GM12865 (cell line): Measurements from ENCODE around the gene RANBP10.

Source experiments
- DNase-seq: peaks from one replicate; pipeline ENCODE4 v3.0.0; 2010; ENCODE audit warnings: low read depth
- H3K4me3 ChIP-seq: 2 replicates; pipeline ENCODE4 v1.5.1; 2011; ENCODE audit warnings: mild to moderate bottlenecking, low read depth, low read length, control low read depth
- TF ChIP-seq, protein P1 (sequence below): IDR thresholded peaks from 2 replicates; pipeline ENCODE4 v1.5.1; 2011; ENCODE audit warnings: low read length, control low read depth, low read depth, inconsistent platforms; ENCODE audit not compliant: insufficient read depth; ENCODE audit errors: missing control alignments

RANBP10 gene

GRCh38 chr16:67678354-67679023 lies 127.9 kb downstream of the RANBP10 start:
- TF ChIP-seq, protein P1, sequence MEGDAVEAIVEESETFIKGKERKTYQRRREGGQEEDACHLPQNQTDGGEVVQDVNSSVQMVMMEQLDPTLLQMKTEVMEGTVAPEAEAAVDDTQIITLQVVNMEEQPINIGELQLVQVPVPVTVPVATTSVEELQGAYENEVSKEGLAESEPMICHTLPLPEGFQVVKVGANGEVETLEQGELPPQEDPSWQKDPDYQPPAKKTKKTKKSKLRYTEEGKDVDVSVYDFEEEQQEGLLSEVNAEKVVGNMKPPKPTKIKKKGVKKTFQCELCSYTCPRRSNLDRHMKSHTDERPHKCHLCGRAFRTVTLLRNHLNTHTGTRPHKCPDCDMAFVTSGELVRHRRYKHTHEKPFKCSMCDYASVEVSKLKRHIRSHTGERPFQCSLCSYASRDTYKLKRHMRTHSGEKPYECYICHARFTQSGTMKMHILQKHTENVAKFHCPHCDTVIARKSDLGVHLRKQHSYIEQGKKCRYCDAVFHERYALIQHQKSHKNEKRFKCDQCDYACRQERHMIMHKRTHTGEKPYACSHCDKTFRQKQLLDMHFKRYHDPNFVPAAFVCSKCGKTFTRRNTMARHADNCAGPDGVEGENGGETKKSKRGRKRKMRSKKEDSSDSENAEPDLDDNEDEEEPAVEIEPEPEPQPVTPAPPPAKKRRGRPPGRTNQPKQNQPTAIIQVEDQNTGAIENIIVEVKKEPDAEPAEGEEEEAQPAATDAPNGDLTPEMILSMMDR, result no peak
- H3K4me3 ChIP-seq, result no peak overlapping the region
- no peak for DNase-seq

DNA sequence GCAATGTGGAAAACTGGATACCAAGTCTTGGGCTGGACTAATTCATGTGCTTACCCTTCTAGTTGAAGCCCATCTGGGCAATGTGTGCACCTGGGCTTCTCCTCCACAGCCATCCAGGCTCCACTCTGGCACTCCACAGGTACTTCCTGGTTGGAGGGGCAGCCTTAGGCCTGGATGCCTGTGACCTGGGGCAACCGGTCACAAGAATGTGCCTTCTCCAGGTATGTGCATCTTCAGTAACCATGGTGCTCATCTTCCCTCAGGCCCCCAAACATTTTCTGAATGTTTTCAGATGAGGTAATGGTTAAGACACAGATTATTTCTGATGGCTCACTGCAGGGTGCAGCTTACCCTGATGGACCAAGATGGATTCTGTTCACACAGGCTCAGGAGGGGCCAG lies 128.6 kb downstream of the RANBP10 start:
- no peak for DNase-seq
- TF ChIP-seq, protein P1, result no peak
- no peak overlapping the region for H3K4me3 ChIP-seq

DNA sequence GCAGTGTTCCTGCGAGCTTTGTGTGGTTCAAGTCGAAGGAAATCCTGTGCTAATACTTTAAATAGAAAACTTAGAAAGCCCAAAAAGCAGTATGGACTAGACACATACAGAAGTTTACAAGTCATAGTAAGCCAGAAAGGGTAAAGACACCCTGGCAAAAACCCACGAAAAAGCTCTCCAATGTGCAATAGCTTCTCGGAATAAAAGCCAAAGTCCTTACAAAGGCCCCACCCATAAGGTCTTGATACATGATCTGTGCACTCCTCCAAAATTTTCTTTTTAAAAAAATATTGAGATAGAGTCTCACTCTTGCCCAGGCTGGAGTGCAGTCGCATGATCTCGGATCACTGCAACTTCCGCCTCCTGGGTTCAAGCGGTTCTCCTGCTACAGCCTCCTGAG lies 129.4 kb downstream of the RANBP10 start:
- no peak for DNase-seq
- H3K4me3 ChIP-seq, result no peak overlapping the region
- TF ChIP-seq, protein P1, result no peak

DNA sequence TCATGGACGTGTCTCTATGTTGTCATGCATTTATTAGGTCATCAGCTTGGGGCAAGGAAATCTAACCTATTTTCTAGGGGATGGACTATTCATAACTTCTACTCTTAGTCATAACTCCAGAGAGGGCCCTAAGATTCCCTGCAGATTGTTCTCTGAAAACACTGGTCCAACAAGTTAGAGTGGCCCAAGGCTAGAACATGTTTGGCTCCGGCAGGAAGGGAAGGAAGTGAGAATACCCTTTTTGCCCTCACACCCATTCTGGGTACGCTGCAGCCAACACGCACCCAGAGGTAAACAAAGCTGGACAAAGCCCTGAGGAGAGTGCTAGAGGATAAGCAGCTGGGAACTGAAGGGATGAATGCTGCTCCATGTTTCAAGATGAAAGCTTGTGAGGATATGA lies 129.8 kb downstream of the RANBP10 start:
- H3K4me3 ChIP-seq, result no peak overlapping the region
- TF ChIP-seq, protein P1, result no peak
- no peak for DNase-seq

DNA sequence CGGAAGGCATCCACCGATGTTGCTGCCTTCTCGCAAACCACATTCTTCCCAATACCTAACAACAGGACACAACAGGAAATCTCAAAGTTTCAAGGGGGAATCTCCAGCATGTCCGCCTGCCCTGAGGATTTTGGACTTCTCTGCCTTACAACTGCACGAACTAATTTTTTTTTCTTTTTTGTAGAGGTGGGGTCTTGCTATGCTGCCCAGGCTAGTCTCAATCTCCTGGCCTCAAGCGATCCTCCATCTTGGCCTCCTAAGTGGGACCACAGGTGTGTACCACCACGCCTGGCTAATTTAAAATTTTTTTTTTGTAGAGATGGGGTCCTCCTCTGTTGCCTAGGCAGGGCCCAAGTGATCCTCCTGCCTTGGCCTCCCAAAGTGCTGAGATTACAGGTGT lies 130.4 kb downstream of the RANBP10 start:
- TF ChIP-seq, protein P1, result no peak
- DNase-seq, result no peak
- H3K4me3 ChIP-seq, result no peak overlapping the region

- TF ChIP-seq, protein P1, result no peak
- no peak overlapping the region for H3K4me3 ChIP-seq
- DNase-seq, result no peak
Observed at GRCh38 chr16:67675579-67675935, 130.8 kb downstream of the RANBP10 start.
